Keratinocyte (primary cell): ENCODE results near the gene FOXP2. TPM values are rescaled to one million over a fixed set of nuclear protein-coding genes. Genes with fewer than 3 reads are reported as not detected.
"Not testable (repeated sequence)": the region's sequence is repeated elsewhere in the genome, so short reads cannot be mapped to it uniquely, and the experiment has no call there.

ENCODE experiments used
- DNase-seq: peaks from one replicate; pipeline ENCODE4 v3.0.0-alpha.2; 2011; ENCODE audit warnings: low read depth, missing footprints, low spot score
- FAIRE-seq: peaks from 2 replicates; lab custom pipeline; 2011; peaks lifted over from hg19 to GRCh38; lab: Jason Lieb, UNC
- H2AFZ ChIP-seq: 2 replicates; pipeline ENCODE4 v1.6.0; 2012; ENCODE audit warnings: low read length, control low read depth, inconsistent platforms; ENCODE audit not compliant: control insufficient read depth
- H3K27ac ChIP-seq: 2 replicates; pipeline ENCODE4 v1.5.1; 2011; ENCODE audit warnings: low read length; ENCODE audit not compliant: control insufficient read depth, insufficient read depth
- H3K27me3 ChIP-seq: 3 replicates; pipeline ENCODE4 v1.6.0; 2011; ENCODE audit warnings: low read length; ENCODE audit not compliant: control insufficient read depth, insufficient read depth; ENCODE audit errors: extremely low read depth
- H3K36me3 ChIP-seq, 2 experiments: 2 replicates in 1 of 2; 3 replicates in 1 of 2; pipeline ENCODE4 v1.5.1; 2011; ENCODE audit warnings: low read length in 2 of 2, mild to moderate bottlenecking in 1 of 2; ENCODE audit not compliant: control insufficient read depth in 2 of 2, insufficient read depth in 2 of 2; ENCODE audit errors: extremely low read depth in 1 of 2
- H3K4me1 ChIP-seq: 3 replicates; pipeline ENCODE4 v1.5.1; 2011; ENCODE audit warnings: low read length; ENCODE audit not compliant: control insufficient read depth, insufficient read depth; ENCODE audit errors: extremely low read depth
- H3K4me2 ChIP-seq: 3 replicates; pipeline ENCODE4 v1.6.0; 2011; ENCODE audit warnings: low read depth, low read length; ENCODE audit not compliant: control insufficient read depth, insufficient read depth; ENCODE audit errors: extremely low read depth
- H3K4me3 ChIP-seq, 3 experiments: fragments of 200-600 bp in 1 of 3; sonication (generic) in 1 of 3; 2 replicates in 2 of 3; 3 replicates in 1 of 3; pipeline ENCODE4 v1.5.1; 2011 to 2016; ENCODE audit warnings: low read length in 3 of 3, mild to moderate bottlenecking in 3 of 3, control low read depth in 2 of 3, inconsistent platforms in 1 of 3, low read depth in 1 of 3, mixed read lengths in 1 of 3, mixed run types in 1 of 3, moderate library complexity in 1 of 3; ENCODE audit not compliant: control insufficient read depth in 2 of 3, insufficient read depth in 2 of 3; ENCODE audit errors: extremely low read depth in 1 of 3
- H3K79me2 ChIP-seq: 2 replicates; pipeline ENCODE4 v1.6.0; 2012; ENCODE audit warnings: low read length; ENCODE audit not compliant: control insufficient read depth, insufficient read depth
- H3K9ac ChIP-seq: 3 replicates; pipeline ENCODE4 v1.6.0; 2011; ENCODE audit warnings: low read length; ENCODE audit not compliant: control insufficient read depth, insufficient read depth; ENCODE audit errors: extremely low read depth
- H3K9me1 ChIP-seq: 3 replicates; pipeline ENCODE4 v1.6.0; 2011; ENCODE audit warnings: low read length; ENCODE audit not compliant: control insufficient read depth, insufficient read depth; ENCODE audit errors: extremely low read depth
- H3K9me3 ChIP-seq: 2 replicates; pipeline ENCODE4 v1.5.1; 2012; ENCODE audit warnings: low read depth, low read length; ENCODE audit not compliant: control insufficient read depth
- H4K20me1 ChIP-seq: 3 replicates; pipeline ENCODE4 v1.6.0; 2011; ENCODE audit warnings: low read length; ENCODE audit not compliant: control insufficient read depth, insufficient read depth; ENCODE audit errors: extremely low read depth
- CTCF ChIP-seq, 3 experiments: IDR thresholded peaks in 1 of 3; conservative IDR thresholded peaks in 1 of 3; optimal IDR thresholded peaks in 1 of 3; 2 replicates in 2 of 3; 3 replicates in 1 of 3; pipeline versions ENCODE3 to v1.5.1; 2011; ENCODE audit warnings: low read length in 3 of 3, mild to moderate bottlenecking in 3 of 3, moderate library complexity in 2 of 3, control low read depth in 1 of 3, inconsistent platforms in 1 of 3; ENCODE audit not compliant: insufficient read depth in 2 of 3; ENCODE audit errors: extremely low read depth in 1 of 3
- EZH2 ChIP-seq: IDR thresholded peaks from one replicate; pipeline ENCODE4 v1.6.1; 2012; ENCODE audit warnings: inconsistent platforms, mild to moderate bottlenecking, low read length, moderate library complexity
- dilution Hi-C: fragments of 300-500 bp; cut with MboI; formaldehyde crosslinking; loops from one replicate; pipeline ENCODE4 v1.7.0; 2020; ENCODE audit warnings: low sequenced_read_pairs; ENCODE audit not compliant: extremely low pct_ligation_motif_present
- polyA plus RNA-seq, 5 experiments: library from polyadenylated mRNA; depleted of rRNA in 3 of 5; stranded (reverse) in 3 of 5; stranded (forward) in 1 of 5; unstranded in 1 of 5; fragments of >200 nt; gene quantifications; 1 replicate in 1 of 5; 2 replicates in 3 of 5; 3 replicates in 1 of 5; pipeline versions ENCODE4 v1.2.1 to v1.2.3, GENCODE V29; 2011 to 2012; ENCODE audit warnings: missing spikeins in 2 of 5, low read depth in 1 of 5, low replicate concordance in 1 of 5

Gene FOXP2
- polyA plus RNA-seq, 1 donor (not counting 4 experiments of a cell fraction or from before 2014, with no cell fraction given), result 0.98 TPM

DNA sequence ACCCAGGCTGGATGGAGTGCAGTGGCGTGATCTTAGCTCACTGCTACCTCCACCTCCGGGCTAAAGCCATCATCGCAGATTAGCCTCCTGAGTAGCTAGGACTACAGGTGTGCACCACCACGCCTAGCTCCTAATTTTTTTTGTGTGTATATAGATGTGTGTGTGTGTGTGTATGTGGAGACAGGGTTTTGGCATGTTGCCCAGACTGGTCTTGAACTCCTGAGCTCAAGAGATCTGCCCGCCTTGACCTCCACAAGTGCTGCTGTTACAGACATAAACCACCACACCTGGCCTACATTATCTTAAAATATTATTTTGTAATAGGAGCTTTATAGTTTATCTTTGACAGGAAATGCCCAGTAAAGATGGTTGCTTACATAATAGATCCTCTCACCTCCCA lies 25.0 kb downstream of the FOXP2 start:
- DNase-seq (no peak), FAIRE-seq (no peak)
- no peak for TF ChIP-seq CTCF (optimal IDR thresholded peaks at IDR 0.05 in 1 of 3, IDR thresholded peaks at IDR 0.05 in 1 of 3, conservative IDR thresholded peaks at IDR 0.05 in 1 of 3; ENCODE audit: extremely low read depth in 1 of 3, insufficient read depth in 2 of 3, low read length in 3 of 3)
- Histone ChIP-seq H3K9me3 (no peaks in the 10 kb centered on the region), H3K27me3 (no peaks in the 10 kb centered on the region), H3K27ac (no peak overlapping the region), H3K36me3 (no peaks in the 10 kb centered on the region), H3K4me1 (no peaks in the 10 kb centered on the region), H3K4me2 (no peak overlapping the region), H4K20me1 (no peaks in the 10 kb centered on the region), H3K79me2 (no peaks in the 10 kb centered on the region), H3K4me3 (no peak overlapping the region), H3K9me1 (no peaks in the 10 kb centered on the region), H2AFZ (no peak overlapping the region), H3K9ac (no peak overlapping the region)
- dilution Hi-C loops, result no loop called here

DNA sequence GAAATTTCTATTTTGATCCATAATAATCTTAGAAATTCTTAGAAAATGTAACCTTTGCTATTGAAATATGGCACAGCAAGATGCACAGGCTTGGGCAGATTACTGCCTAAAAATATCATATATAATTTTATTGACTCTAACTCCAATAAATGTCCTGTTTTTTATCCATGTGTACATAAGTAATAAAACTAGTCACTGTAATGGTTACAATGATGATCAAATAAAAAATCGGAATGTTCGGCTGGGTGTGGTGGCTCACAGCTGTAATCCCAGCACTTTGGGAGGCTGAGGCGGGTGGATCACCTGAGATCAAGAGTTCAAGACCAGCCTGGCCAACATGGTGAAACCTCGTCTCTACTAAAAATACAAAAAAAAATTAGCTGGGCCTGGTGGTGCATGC lies 26.3 kb downstream of the FOXP2 start:
- H3K36me3 ChIP-seq, DNase-seq, H3K4me1 ChIP-seq, H3K9me1 ChIP-seq, H4K20me1 ChIP-seq, H2AFZ ChIP-seq, H3K27ac ChIP-seq, H3K27me3 ChIP-seq, H3K4me2 ChIP-seq, FAIRE-seq, H3K9me3 ChIP-seq, H3K9ac ChIP-seq, H3K79me2 ChIP-seq, H3K4me3 ChIP-seq, dilution Hi-C loops: not testable (repeated sequence)

GRCh38 chr7:114444196-114444595 lies 29.6 kb downstream of the FOXP2 start:
- Histone ChIP-seq H3K9me1 (no peaks in the 10 kb centered on the region), H3K79me2 (no peaks in the 10 kb centered on the region), H4K20me1 (no peaks in the 10 kb centered on the region), H3K4me3 (no peak overlapping the region), H2AFZ (no peak overlapping the region), H3K9me3 (no peaks in the 10 kb centered on the region), H3K4me2 (no peak overlapping the region), H3K27me3 (no peaks in the 10 kb centered on the region), H3K9ac (no peak overlapping the region), H3K36me3 (no peaks in the 10 kb centered on the region), H3K27ac (no peak overlapping the region), H3K4me1 (no peaks in the 10 kb centered on the region)
- FAIRE-seq (no peak), DNase-seq (no peak)
- dilution Hi-C loops, result no loop called here
- TF ChIP-seq EZH2, result no peak
- no peak for TF ChIP-seq CTCF (optimal IDR thresholded peaks at IDR 0.05 in 1 of 3, IDR thresholded peaks at IDR 0.05 in 1 of 3, conservative IDR thresholded peaks at IDR 0.05 in 1 of 3; ENCODE audit: extremely low read depth in 1 of 3, insufficient read depth in 2 of 3, low read length in 3 of 3)
